GM12864 (cell line): ENCODE measurements around the gene LTA.

Experiments used
- DNase-seq: peaks from one replicate; pipeline ENCODE4 v3.0.0-alpha.2; 2011; ENCODE audit warnings: low read depth
- H3K4me3 ChIP-seq: 2 replicates; pipeline ENCODE4 v1.5.1; 2011; ENCODE audit warnings: mild to moderate bottlenecking, low read depth, low read length, control low read depth
- CTCF ChIP-seq: IDR thresholded peaks from 2 replicates; pipeline ENCODE4 v1.5.1; 2011; ENCODE audit warnings: low read depth, mild to moderate bottlenecking, moderate library complexity, low read length, control low read depth, inconsistent platforms; ENCODE audit errors: missing control alignments

Gene LTA

GRCh38 chr6:31614075-31614619, 42.1 kb downstream of the LTA start:
- DNase-seq: no peak
- H3K4me3 ChIP-seq: no peak overlapping the region
- no peak for TF ChIP-seq CTCF

- no peak within 1 kb of the TSS for H3K4me3 ChIP-seq
- no peak for TF ChIP-seq CTCF
- DNase-seq: no peak
These were observed 42.8 kb downstream of the LTA start, which contains the start of gene AIF1 for GRCh38 chr6:31614684-31615578. Gene AIF1 (plus strand): TSS chr6:31615234. CDS start chr6:31615330, 96 bp downstream.

GRCh38 chr6:31615748-31616147, 43.7 kb downstream of the LTA start:
- no peak for DNase-seq
- H3K4me3 ChIP-seq: no peak overlapping the region
- no peak for TF ChIP-seq CTCF

- no peak overlapping the region for H3K4me3 ChIP-seq
- no peak for DNase-seq
- TF ChIP-seq CTCF: no peak
These were observed 44.9 kb downstream of the LTA start for GRCh38 chr6:31617010-31617409.

- no peak for TF ChIP-seq CTCF
- DNase-seq: peak; percentile 97
- H3K4me3 ChIP-seq: peak overlapping the region; percentile 85
These were observed 47.9 kb downstream of the LTA start for GRCh38 chr6:31619805-31620585.

GRCh38 chr6:31620586-31621319, 48.7 kb downstream of the LTA start, which contains the start of gene PRRC2A:
Gene PRRC2A (plus strand): TSS chr6:31620715. CDS start chr6:31622790, 2,075 bp downstream.
- H3K4me3 ChIP-seq: peak within 1 kb of the TSS; percentile 91
- no peak for TF ChIP-seq CTCF
- peak; percentile 21 for DNase-seq
